ENCODE data around the gene FRS2.

FRS2 gene

GRCh38 chr12:69474456-69474855, 4.3 kb downstream of the FRS2 start:
- H3K4me3 Mint-ChIP-seq: peak overlapping the region; percentile 60
- peaks cover 62% of the 10 kb centered on the region for H3K4me1 Mint-ChIP-seq
- H3K27me3 Mint-ChIP-seq (ENCODE audit: low read depth, poor library complexity): no peaks in the 10 kb centered on the region
- no peak for DNase-seq
- H3K36me3 Mint-ChIP-seq (ENCODE audit: low read depth): peaks cover 12% of the 10 kb centered on the region
- H3K27ac Mint-ChIP-seq: peak overlapping the region; percentile 41
- no peaks in the 10 kb centered on the region for H3K9me3 Mint-ChIP-seq
- TF ChIP-seq, protein P1, sequence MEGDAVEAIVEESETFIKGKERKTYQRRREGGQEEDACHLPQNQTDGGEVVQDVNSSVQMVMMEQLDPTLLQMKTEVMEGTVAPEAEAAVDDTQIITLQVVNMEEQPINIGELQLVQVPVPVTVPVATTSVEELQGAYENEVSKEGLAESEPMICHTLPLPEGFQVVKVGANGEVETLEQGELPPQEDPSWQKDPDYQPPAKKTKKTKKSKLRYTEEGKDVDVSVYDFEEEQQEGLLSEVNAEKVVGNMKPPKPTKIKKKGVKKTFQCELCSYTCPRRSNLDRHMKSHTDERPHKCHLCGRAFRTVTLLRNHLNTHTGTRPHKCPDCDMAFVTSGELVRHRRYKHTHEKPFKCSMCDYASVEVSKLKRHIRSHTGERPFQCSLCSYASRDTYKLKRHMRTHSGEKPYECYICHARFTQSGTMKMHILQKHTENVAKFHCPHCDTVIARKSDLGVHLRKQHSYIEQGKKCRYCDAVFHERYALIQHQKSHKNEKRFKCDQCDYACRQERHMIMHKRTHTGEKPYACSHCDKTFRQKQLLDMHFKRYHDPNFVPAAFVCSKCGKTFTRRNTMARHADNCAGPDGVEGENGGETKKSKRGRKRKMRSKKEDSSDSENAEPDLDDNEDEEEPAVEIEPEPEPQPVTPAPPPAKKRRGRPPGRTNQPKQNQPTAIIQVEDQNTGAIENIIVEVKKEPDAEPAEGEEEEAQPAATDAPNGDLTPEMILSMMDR (IDR thresholded peaks at IDR 0.05): no peak

- peaks cover 9% of the 10 kb centered on the region for H3K9me3 Mint-ChIP-seq
- DNase-seq: no peak
- H3K27me3 Mint-ChIP-seq (ENCODE audit: low read depth, poor library complexity): no peaks in the 10 kb centered on the region
- H3K4me1 Mint-ChIP-seq: peaks cover 57% of the 10 kb centered on the region
- H3K27ac Mint-ChIP-seq: peak overlapping the region; percentile 94
- peak overlapping the region; percentile 51 for H3K4me3 Mint-ChIP-seq
- H3K36me3 Mint-ChIP-seq (ENCODE audit: low read depth): peaks cover 21% of the 10 kb centered on the region
- TF ChIP-seq, protein P1 (IDR thresholded peaks at IDR 0.05): no peak
Observed at GRCh38 chr12:69475237-69475975, 5.2 kb downstream of the FRS2 start.

GRCh38 chr12:69476276-69477017, 6.3 kb downstream of the FRS2 start:
- H3K36me3 Mint-ChIP-seq (ENCODE audit: low read depth): peaks cover 32% of the 10 kb centered on the region
- no peak for DNase-seq
- no peaks in the 10 kb centered on the region for H3K27me3 Mint-ChIP-seq (ENCODE audit: low read depth, poor library complexity)
- peak overlapping the region; percentile 51 for H3K4me3 Mint-ChIP-seq
- H3K27ac Mint-ChIP-seq: peak overlapping the region; percentile 94
- TF ChIP-seq, protein P1 (IDR thresholded peaks at IDR 0.05): no peak
- peaks cover 52% of the 10 kb centered on the region for H3K4me1 Mint-ChIP-seq
- H3K9me3 Mint-ChIP-seq: peaks cover 11% of the 10 kb centered on the region

- Mint-ChIP-seq H3K4me3 (no peak overlapping the region), H3K27ac (no peak overlapping the region), H3K36me3 (ENCODE audit: low read depth) (peaks cover 56% of the 10 kb centered on the region), H3K4me1 (peaks cover 20% of the 10 kb centered on the region), H3K27me3 (ENCODE audit: low read depth, poor library complexity) (no peaks in the 10 kb centered on the region), H3K9me3 (peaks cover 29% of the 10 kb centered on the region)
- TF ChIP-seq, protein P1 (IDR thresholded peaks at IDR 0.05): no peak
- DNase-seq: no peak
Observed at GRCh38 chr12:69479675-69480074, 9.5 kb downstream of the FRS2 start.

- Mint-ChIP-seq H3K36me3 (ENCODE audit: low read depth) (peaks cover 63% of the 10 kb centered on the region), H3K9me3 (peaks cover 35% of the 10 kb centered on the region), H3K4me3 (no peak overlapping the region), H3K27me3 (ENCODE audit: low read depth, poor library complexity) (no peaks in the 10 kb centered on the region), H3K27ac (no peak overlapping the region), H3K4me1 (peaks cover 10% of the 10 kb centered on the region)
- no peak for DNase-seq
- TF ChIP-seq, protein P1 (IDR thresholded peaks at IDR 0.05): no peak
Observed at GRCh38 chr12:69480698-69481097, 10.5 kb downstream of the FRS2 start.
